ENCODE measurements around the gene GNMT. TPM values are rescaled to one million over a fixed set of nuclear protein-coding genes. Genes with fewer than 3 reads are reported as not detected.

GNMT gene
- total RNA-seq, 1 donor from 2014 or later: not detected

Other genes starting within 250 kb of the GNMT start
- 0.17 and 2.0 TPM in 2 replicates for gene PRPH2, start 238.2 kb upstream of the GNMT start, total RNA-seq
- 41.9 and 53.4 TPM in 2 replicates for gene TBCC, start 214.7 kb upstream of the GNMT start, total RNA-seq
- gene BICRAL, start 178.7 kb upstream of the GNMT start, total RNA-seq: 4.9 and 6.8 TPM in 2 replicates
- gene RPL7L1, start 81.1 kb upstream of the GNMT start, total RNA-seq: 150 and 174 TPM in 2 replicates
- not detected in 2 replicates for gene PTCRA, start 44.7 kb upstream of the GNMT start, total RNA-seq
- 36.1 and 43.4 TPM in 2 replicates for gene CNPY3, start 31.3 kb upstream of the GNMT start, total RNA-seq
- 19.1 and 45.8 TPM in 2 replicates for gene PEX6, start 18.4 kb downstream of the GNMT start, total RNA-seq
- 37.3 and 45.6 TPM in 2 replicates for gene PPP2R5D, start 23.8 kb downstream of the GNMT start, total RNA-seq
- 33.6 and 52.9 TPM in 2 replicates for gene MEA1, start 53.2 kb downstream of the GNMT start, total RNA-seq
- gene KLHDC3, start 53.5 kb downstream of the GNMT start, total RNA-seq: 134 and 173 TPM in 2 replicates
- 100 and 147 TPM in 2 replicates for gene RRP36, start 60.9 kb downstream of the GNMT start, total RNA-seq
- gene CUL7, start 93.1 kb downstream of the GNMT start, total RNA-seq: 38.9 and 39.5 TPM in 2 replicates
- gene MRPL2, start 98.7 kb downstream of the GNMT start, total RNA-seq: 18.5 and 19.4 TPM in 2 replicates
- 17.3 and 19.9 TPM in 2 replicates for gene KLC4, start 98.9 kb downstream of the GNMT start, total RNA-seq
- 23.0 and 29.9 TPM in 2 replicates for gene PTK7, start 115.6 kb downstream of the GNMT start, total RNA-seq
- gene SRF, start 210.5 kb downstream of the GNMT start, total RNA-seq: 16.5 and 19.7 TPM in 2 replicates
- gene CUL9, start 221.4 kb downstream of the GNMT start, total RNA-seq: 25.9 and 33.8 TPM in 2 replicates